Type B pancreatic cell (in vitro differentiated cells): ENCODE data around the gene G0S2. TPM values are rescaled to one million over a fixed set of nuclear protein-coding genes. Genes with fewer than 3 reads are reported as not detected.
A peak's percentile ranks its signal among the peaks of the same experiment; 100 is the strongest.

Source experiments
- DNase-seq: peaks from one replicate; pipeline ENCODE4 v3.0.0; 2021; ENCODE audit warnings: mixed read lengths; ENCODE audit not compliant: unreplicated experiment; ENCODE audit errors: extremely low spot score
- H3K27ac Mint-ChIP-seq: 2 replicates; pipeline ENCODE4 v1.8.0; 2021; ENCODE audit warnings: mild to moderate bottlenecking, mixed read lengths
- H3K27me3 Mint-ChIP-seq: 2 replicates; pipeline ENCODE4 v1.8.0; 2021; ENCODE audit warnings: mixed read lengths
- H3K36me3 Mint-ChIP-seq: 2 replicates; pipeline ENCODE4 v1.8.0; 2021; ENCODE audit warnings: mixed read lengths
- H3K4me1 Mint-ChIP-seq: one replicate; pipeline ENCODE4 v1.8.0; 2021; ENCODE audit warnings: mixed read lengths; ENCODE audit not compliant: unreplicated experiment
- H3K4me3 Mint-ChIP-seq: 2 replicates; pipeline ENCODE4 v1.8.0; 2021; ENCODE audit warnings: mild to moderate bottlenecking, mixed read lengths
- H3K9me3 Mint-ChIP-seq: 2 replicates; pipeline ENCODE4 v1.8.0; 2021; ENCODE audit warnings: mixed read lengths
- total RNA-seq: library from RNA; stranded (reverse); gene quantifications from 2 replicates; pipeline ENCODE4 v1.2.1, GENCODE V29; 2021; ENCODE audit warnings: low replicate concordance
- TF ChIP-seq, protein P1 (sequence below): fragments of 200-600 bp; sonication (generic); conservative IDR thresholded peaks from 2 replicates; pipeline ENCODE4 v1.5.0; 2021; ENCODE audit warnings: antibody characterized with exemption, mild to moderate bottlenecking

G0S2 gene
- total RNA-seq, 1 donor from 2014 or later, result 6.4 TPM

DNA sequence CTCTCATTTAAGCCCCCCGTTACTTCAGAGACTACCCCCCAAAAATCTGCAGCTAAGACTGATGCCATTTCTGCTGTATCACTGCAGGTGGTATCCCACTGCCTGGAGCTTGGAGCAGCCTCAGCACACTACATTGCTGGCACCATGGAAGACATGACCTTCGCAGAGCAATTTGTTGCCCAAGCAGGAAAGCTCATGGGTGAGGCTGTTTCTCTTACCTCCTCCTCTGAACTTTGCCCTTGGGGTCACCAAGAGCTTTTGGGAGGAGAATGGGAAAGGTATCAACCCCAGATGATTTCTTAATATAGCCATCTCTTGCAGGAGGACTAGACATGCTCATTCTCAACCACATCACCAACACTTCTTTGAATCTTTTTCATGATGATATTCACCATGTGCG, 31.4 kb downstream of the G0S2 start:
- Mint-ChIP-seq H3K4me3 (no peak overlapping the region), H3K4me1 (peaks cover 5% of the 10 kb centered on the region), H3K27ac (no peak overlapping the region), H3K27me3 (peaks cover 7% of the 10 kb centered on the region), H3K36me3 (no peaks in the 10 kb centered on the region), H3K9me3 (no peaks in the 10 kb centered on the region)
- no peak for DNase-seq
- TF ChIP-seq, protein P1, sequence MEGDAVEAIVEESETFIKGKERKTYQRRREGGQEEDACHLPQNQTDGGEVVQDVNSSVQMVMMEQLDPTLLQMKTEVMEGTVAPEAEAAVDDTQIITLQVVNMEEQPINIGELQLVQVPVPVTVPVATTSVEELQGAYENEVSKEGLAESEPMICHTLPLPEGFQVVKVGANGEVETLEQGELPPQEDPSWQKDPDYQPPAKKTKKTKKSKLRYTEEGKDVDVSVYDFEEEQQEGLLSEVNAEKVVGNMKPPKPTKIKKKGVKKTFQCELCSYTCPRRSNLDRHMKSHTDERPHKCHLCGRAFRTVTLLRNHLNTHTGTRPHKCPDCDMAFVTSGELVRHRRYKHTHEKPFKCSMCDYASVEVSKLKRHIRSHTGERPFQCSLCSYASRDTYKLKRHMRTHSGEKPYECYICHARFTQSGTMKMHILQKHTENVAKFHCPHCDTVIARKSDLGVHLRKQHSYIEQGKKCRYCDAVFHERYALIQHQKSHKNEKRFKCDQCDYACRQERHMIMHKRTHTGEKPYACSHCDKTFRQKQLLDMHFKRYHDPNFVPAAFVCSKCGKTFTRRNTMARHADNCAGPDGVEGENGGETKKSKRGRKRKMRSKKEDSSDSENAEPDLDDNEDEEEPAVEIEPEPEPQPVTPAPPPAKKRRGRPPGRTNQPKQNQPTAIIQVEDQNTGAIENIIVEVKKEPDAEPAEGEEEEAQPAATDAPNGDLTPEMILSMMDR, result no peak

DNA sequence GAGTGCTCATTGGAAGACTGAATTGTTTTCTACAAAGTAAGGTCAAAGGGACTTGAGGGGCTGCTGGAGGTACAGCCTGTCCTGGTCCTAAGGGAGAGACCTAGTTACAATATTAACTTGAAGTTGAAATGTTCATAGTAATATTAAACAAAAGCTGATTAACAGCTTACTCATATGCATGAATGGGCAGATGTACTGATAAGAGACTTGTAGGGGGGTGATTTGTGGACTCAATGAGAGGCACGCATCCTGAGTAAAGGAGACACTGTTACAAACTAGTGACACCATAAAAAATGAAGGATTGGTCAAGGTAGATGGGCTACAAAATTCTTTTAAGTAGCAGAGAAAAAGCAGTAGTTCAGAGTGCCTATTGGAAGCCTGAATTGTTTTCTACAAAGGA, 32.1 kb downstream of the G0S2 start:
- no peaks in the 10 kb centered on the region for H3K9me3 Mint-ChIP-seq
- H3K36me3 Mint-ChIP-seq, result no peaks in the 10 kb centered on the region
- H3K4me1 Mint-ChIP-seq, result peaks cover 5% of the 10 kb centered on the region
- H3K27me3 Mint-ChIP-seq, result peaks cover 4% of the 10 kb centered on the region
- no peak for DNase-seq
- TF ChIP-seq, protein P1, result no peak
- H3K27ac Mint-ChIP-seq, result no peak overlapping the region
- no peak overlapping the region for H3K4me3 Mint-ChIP-seq

DNA sequence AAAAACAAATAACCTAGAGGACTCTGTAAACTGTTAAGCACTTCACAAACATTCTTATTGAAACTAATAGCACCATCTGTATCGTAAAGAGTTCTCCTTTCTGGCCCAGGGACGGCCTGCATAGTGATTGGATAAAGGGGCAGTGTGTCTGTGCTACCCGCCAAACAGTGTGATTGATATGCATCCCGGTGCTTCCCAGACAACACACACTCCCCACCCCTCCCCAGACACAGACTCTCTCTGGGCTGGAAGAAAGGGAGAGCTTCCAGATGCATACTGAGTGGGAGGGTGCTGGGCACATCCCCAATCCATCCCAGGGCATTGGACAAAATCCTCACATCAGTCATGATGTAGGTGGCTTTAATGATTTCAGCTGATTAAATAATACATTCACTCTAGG, 33.1 kb downstream of the G0S2 start:
- H3K4me1 Mint-ChIP-seq, result peaks cover 5% of the 10 kb centered on the region
- peaks cover 4% of the 10 kb centered on the region for H3K27me3 Mint-ChIP-seq
- H3K9me3 Mint-ChIP-seq, result no peaks in the 10 kb centered on the region

DNA sequence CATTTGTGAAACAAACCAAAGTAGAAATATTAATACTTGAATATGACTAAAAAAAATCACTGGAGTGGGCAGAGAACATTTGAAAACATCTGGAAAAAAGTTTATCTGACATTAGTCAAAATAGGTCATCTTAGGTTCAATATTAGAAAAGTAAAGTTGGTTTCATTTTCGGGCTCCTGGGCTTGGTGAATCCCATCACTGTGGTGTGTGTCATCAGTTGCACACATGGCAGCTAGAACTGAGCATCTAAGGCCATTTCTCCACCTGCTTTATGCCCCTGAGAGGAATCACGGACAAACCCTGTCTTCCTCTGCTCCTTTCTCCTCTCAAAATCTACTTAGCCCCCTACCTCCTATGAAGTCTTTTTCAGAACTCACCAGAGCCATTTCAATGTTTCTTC, 34.9 kb downstream of the G0S2 start:
- Mint-ChIP-seq H3K4me3 (no peak overlapping the region), H3K9me3 (no peaks in the 10 kb centered on the region), H3K4me1 (peaks cover 5% of the 10 kb centered on the region), H3K36me3 (no peaks in the 10 kb centered on the region), H3K27me3 (peaks cover 4% of the 10 kb centered on the region), H3K27ac (no peak overlapping the region)
- no peak for DNase-seq
- TF ChIP-seq, protein P1, result no peak

More for the DNA sequence above, 33.1 kb downstream of the G0S2 start:
- no peak for DNase-seq
- TF ChIP-seq, protein P1, result no peak
- Mint-ChIP-seq H3K4me3 (no peak overlapping the region), H3K36me3 (no peaks in the 10 kb centered on the region), H3K27ac (no peak overlapping the region)

DNA sequence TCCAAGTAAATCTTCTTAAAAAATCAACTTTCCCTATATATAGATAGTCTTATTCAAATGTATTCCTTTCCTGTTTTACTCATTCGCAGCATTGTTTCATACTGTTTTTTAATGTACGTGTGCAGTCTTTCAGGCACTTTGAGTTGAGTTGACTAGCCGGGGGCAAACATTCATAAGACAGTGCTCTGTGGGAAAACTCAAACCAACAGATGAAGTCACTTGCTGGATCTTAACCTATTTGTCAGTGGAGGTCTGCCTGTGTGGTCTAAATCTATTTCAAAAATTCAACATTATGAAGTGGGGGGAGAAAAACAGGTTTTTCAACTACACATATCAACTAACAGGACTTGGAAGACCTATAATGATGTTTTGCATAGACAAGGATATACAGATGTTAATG, 35.6 kb downstream of the G0S2 start:
- H3K27ac Mint-ChIP-seq, result peak overlapping the region; percentile 4
- no peaks in the 10 kb centered on the region for H3K36me3 Mint-ChIP-seq
- H3K4me3 Mint-ChIP-seq, result peak overlapping the region; percentile 14
- peaks cover 4% of the 10 kb centered on the region for H3K27me3 Mint-ChIP-seq
- no peak for DNase-seq
- no peaks in the 10 kb centered on the region for H3K9me3 Mint-ChIP-seq
- peaks cover 9% of the 10 kb centered on the region for H3K4me1 Mint-ChIP-seq
- TF ChIP-seq, protein P1, result no peak

DNA sequence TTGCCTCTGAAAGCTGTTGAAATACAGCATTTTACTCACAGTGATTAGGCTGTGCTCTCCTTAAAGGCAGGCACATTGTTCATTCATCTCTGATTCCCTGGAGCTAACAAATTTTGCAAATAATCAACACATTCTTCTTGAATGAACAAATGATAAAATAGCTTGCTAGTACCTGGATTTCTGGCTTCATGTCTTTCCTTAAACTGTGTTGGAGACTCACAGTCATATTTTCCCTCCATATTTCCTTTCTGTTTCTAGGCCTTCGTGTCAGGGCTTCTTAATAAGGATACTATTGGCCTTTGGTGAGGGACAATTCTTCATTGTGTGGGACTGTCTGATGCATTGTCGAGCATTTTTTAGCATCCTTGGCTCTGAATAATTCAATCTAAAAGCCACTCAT, 39.1 kb downstream of the G0S2 start:
- Mint-ChIP-seq H3K9me3 (no peaks in the 10 kb centered on the region), H3K4me3 (no peak overlapping the region), H3K27ac (no peak overlapping the region), H3K36me3 (no peaks in the 10 kb centered on the region), H3K4me1 (peaks cover 9% of the 10 kb centered on the region), H3K27me3 (no peaks in the 10 kb centered on the region)
- TF ChIP-seq, protein P1, result no peak
- DNase-seq, result no peak
